GM21737 (cell line): ENCODE results near the gene ALPI.

Experiments
- ATAC-seq: cut with Tn5 transposase; IDR thresholded peaks from one replicate; pipeline ENCODE4 v1.9.1; 2021; ENCODE audit warnings: mild to moderate bottlenecking, moderate library complexity; ENCODE audit not compliant: unreplicated experiment

The ALPI gene

DNA sequence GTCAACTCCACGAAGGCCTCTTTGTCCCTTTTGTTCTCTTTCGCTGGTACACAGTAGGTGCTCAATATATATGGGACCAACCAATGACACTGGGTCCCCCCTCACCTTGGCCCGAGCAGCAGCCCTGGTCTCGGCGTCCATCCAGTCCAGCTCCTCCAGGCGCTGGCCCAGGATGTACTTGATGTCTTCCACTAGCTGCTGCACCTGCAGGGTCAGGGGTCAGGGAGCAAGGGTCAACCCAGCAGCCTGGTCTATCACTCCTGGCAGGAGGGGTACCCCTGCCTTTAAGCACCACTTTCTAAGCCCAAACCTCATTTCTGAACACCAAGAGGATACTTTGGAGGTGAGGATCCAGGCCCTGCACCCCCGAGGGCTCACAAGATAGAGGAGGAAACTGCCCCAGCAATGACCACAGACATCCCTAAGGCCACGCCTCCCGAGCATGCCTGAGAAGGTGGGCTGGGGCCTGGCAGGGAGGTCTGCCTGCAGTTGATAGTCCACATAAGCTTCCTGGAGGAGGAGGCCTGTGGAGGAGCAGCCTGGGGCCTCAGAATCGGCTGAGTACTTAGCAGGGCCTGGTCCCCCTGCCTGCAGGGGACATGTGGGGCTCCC is 27.5 kb downstream of the ALPI start:
- ATAC-seq: no peak

DNA sequence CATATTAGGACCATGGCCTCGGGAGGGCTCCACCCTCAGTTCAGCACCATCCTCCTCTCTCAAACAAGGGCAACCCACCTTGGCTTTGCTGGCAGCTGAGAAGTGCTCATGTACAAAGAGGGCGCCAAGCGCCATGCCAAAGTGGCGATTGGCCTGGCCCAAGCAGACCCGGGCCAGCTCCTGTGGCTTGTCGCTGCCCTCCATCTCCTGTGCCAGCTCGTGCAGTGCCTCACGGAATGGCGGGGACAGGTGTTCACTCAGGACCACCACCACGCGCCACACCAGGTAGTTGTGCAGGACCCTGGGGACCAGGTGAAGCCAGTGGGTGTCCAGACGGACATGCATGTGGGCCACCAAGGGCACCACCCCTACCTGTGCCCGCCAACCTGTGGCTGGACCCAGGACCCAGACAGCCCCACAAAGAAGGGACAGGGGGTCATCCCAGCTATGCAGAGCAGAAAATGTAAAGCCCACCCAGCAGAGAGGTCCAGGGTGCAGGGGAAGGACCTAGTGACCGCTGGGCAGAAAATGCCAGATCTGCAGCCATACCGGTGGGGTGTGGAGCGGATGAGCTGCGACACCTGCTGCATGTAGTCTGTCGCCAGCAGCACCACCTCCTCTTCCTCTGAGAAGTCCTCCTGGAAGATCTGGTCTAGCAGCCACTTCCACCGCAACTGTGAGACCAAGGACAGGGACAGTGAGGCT is 28.1 kb downstream of the ALPI start:
- no peak for ATAC-seq

GRCh38 chr2:232484628-232485347 is 28.8 kb downstream of the ALPI start:
- ATAC-seq: no peak

DNA sequence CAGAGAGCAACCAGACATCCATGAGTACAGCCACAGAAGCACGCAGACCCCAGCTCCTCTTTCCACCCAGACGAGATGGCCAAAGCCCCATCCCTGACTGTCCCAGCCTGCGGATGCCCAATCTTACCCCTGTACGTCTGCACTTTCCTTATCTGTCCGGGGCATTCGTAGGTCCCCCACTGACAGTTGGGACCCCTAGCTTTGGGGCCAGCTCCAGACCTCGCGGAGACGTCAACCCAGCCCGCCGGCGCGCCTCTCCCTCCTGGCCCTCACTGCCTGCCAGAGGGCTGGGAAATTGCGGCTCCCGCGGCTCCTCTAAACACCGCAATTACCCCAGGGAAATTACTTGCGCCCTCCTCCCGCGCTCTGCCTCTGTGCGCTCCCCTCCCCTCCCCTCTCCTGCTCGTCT is 29.4 kb downstream of the ALPI start:
- no peak for ATAC-seq

DNA sequence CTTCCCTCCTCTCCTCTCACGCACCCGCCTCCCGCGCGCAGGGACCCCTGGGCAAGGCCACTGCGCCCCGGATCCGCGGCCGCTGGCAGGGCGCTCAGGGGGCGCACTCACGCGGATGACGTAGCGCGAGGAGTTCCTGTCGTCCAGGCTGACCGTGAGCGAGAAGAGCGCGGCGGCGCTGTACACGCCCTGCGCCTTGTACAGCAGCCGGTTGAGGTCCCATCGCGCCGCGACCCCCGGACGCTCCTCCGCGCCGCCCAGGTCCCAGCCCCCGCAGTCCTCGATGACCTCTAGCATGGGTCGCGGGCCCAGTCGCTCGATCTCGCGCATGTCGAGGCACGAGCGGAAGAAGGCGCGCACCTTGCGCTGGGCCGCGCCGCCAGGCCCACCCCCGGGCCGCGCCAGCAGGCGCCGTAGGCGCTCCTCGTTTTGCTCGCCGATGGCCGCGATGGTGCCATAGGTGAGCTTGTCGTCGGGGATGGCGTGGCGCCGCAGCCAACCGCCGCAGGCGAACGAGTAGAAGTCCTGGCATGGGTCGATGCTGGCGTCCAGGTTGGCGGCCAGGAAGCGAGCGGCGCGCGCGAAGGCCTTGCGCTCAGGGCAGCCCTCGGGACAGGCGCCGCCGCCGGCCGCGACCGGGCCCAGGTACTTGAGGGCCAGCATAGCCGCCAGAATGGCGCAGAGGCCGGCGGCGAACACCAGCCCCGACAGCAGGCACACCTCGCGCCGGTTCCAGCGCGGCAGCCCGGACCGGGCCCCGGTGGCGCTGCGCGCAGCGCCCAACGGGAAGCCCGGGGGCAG is 30.0 kb downstream of the ALPI start:
- no peak for ATAC-seq

DNA sequence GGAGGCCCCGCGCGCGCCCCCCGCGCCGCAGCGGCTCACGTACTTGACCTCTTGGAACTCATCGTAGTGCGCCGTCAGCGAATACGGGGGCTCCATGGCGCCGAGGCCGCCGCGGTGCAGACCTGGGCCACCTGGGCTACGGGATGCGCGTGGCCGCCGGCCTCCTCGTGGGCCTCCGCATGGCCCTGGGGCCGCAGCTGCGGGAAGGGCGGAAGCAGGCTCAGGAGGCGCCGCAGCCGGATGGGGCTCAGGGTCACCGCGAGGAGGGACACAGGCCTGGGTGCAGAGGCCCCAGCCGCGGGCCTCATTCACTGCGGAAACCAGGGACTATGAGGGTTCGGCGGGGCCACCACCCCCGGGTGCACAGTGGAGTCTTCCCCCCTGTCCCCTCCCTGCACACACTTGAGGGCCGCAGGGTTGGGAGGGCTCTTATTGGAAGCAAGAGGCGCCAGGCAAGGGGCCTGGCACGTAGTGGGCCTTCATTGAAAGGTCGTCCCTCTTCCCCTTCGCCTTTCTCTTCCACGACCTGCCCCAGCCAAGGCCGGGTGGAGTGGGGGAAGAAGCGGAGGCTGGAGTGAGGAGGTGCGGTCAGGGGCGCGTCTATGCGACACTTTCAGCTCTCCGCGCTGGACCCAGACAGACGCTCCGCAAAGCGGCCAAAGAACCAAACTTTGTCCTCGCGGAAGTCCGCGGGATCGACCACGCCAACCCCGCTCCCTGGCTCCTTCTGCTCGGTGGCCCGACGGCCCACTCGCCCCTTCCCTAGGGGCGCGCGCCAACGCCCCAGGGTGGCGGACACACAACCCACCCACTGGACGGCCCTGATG is 30.8 kb downstream of the ALPI start:
- ATAC-seq: no peak

- no peak for ATAC-seq
Measured at GRCh38 chr2:232487385-232488096, 31.6 kb downstream of the ALPI start, which contains the start of gene ECEL1. TSS of gene ECEL1 (minus strand) at chr2:232487834. CDS start at chr2:232486653, 1,181 bp downstream.

DNA sequence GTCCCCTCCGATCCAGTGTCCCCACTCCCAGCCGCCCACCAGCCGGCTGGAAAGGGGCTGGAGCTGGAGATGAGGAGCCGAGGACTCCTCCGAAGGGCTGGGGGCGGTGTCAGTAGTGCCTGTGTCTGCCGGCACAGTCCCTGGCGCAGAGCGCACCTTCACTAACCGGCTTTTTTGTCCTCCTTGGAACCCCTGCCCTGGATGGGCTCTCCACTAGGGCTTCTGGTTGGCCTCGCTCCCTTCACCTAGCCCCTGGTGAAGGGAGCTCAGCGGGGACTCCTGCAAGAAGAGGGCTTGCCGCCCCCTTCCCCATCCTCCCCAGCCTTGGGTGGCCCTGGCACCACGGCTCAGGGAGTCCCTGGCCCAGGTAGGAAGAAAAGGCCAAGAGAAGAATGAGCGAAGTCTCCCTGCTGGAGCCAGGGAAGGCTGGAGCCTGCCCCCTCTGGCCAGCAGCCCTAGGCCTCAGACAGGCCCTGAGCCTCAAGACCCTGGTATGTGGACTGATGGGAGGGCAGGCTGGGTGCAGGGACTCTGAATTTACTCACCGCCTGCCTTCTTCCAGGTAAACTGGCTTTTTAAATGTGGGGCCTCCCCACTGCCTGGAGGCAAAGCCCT is 32.3 kb downstream of the ALPI start:
- no peak for ATAC-seq

- no peak for ATAC-seq
Measured at GRCh38 chr2:232488721-232489300, 32.9 kb downstream of the ALPI start.

DNA sequence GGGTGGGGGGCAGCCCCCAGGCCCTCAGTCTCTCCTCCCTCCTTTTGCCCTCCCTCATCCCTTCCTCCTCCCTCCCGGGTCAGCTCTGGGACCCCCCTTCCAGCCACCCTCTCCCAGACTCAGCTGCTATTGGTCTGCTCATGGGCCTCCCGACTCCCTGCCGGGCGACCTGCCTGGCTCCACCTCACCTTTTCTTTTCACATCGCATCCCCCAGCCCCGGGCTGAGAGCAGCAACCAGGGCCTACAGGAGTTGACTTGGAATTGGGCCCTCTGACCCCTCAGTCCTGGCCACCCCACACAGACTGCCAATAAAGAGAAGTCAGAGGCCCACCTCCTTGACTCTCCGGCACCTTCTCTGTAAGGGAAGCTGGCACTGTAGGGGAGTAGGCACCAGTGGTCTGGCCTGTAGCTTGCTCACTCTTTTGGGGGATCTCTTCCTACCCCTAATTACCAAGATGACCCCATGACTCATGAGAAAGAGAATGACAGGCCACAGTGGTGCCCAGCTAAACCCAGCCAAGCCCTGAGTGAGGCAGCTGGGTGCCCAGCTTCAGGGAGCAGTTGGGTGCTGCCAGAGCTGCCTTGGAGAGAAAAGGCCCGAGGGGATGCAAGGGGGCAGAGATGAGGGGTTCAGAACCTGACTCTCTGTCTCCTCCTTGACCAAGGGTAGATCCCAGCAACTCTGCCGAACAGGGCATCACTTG is 33.7 kb downstream of the ALPI start:
- no peak for ATAC-seq

DNA sequence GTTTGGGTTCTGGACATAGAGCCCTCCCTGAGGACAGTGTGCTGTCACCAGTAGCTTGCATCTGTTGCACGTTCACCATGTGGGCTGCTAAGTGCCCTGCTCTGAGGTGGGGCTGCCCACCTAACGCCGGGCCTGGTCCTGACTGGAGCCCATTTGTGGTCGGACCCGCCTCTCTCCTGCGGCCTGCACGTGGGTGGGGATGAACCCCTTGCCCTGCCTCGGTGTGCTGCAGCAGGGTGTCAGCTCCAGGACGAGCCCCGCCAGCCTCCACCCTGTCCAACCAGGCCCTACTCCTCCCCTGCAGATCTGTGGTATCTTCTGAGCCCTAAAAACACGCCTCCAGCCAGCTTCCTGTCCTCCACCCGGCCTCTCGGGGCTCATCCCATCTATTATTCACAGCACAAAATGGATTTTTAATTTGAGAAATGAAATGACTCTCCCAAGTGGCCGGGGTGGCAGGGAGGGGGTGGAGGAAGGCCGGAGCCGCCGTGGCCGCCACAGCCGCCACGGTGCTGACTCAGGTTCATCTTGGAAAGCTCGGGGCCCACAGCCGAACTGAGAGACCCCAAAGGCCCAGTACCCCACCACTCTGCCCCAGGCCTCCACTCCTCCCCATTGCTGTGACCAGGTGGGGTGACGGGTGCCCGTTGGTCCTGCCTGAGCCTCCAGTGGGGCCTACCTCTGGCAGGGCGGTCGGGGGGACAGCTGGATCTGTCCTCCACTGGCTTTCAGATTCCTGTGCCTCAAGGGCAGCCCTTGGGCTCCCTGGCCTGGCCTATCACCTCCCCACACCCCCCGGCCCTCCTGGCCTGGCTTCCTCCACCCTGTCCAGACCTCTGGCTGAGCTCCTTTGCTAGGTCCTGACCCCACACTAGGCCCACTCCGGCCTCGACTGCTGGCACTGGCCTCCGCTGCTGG is 34.5 kb downstream of the ALPI start:
- no peak for ATAC-seq

DNA sequence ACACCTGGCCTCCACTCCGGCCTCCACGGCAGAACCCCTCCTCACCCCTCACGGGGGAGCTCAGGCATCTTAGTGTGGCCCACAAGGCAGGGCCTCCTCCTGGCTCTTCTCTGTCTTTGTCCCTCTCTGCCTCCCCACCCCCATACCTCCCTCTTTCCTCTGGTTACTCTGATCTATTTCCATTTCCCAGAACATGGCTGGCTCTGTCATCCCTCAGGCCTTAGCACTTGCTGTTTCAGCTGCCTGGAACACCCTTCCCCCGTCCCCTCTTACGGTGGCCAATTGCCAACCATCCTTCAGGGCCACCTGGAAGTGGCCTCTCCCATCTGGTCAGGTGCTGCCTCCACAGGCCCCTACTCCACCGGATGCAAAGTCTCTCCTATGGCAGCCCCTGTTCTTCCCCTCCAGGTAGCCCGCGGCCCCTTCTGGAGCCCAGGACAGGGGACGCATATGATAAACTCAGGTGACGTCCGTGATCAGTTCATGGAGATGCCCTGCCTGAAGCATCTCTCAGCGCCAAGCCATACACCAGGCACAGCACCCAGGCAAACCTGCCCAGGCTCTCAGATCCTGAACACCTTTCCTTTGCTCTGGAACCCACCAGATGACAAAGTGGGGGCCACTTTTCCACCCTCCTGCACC is 35.3 kb downstream of the ALPI start:
- no peak for ATAC-seq

DNA sequence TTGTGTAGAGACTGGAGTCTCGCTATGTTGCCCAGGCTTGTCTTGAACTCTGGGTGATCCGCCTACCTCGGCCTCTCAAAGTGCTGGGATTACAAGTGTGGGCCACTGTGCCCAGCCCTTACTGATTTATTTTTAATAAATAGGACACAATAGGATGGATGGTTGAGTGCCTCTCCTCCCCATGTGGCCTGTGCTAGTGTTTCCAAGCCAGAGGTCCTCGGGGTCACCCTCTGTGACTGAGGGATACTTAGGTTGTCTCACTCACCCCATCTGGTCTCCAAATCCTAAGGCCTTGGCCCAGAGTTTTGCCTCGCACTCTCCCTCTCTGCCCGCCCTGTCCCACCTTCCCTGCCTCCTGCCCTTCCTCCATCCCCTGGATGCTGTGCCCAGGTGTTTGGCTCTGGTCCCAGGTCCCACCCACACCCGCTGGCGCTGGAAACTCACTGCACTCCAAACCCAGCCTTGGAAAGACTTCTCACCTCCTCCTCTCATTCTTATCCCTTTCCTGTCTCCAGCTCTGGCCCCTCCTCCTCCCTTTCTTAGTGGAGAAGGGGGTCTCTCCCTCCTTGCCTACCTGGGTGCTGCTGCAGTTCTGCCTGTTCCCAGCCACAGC is 36.4 kb downstream of the ALPI start:
- ATAC-seq: no peak

DNA sequence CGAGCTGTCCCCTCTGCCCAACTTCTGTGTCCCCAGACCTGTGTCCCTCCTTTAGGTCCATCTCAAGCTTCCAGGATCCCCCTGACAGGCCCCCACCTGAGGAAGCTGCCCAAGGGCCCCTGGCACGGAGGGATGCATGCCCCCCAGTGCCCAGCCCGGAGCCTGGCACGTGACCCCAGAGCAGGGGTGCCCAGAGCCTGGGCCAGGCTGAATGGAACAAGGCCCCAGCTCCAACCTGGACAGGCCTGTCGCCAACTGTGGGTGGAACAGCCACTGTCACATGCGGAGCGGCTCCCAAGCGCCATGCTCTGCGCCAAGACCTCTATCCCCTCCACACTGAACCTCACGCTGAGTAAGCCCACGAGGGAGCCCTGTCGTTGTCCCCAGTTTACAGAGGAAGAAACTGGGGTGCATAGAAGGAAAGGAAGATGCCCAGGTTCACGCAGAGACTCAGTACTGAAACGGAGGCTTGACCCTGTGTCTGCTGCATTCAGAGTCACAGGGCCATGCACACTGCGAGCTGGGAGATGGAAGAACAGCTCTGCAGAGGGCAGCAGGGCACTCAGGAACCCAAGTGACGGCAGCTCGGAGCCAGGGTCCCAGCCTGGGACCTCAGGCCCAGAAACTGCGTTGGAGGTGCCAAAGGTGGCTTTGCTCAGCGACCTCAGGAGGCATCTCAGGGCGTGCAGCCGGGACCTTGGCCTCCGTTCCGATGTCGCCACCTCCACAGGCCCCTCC is 37.2 kb downstream of the ALPI start:
- no peak for ATAC-seq

- no peak for ATAC-seq
Measured at GRCh38 chr2:232493701-232494474, 37.9 kb downstream of the ALPI start.
